K562 (cell line): Measurements from ENCODE around the gene SYNGR4. TPM values are rescaled to one million over a fixed set of nuclear protein-coding genes. Genes with fewer than 3 reads are reported as not detected.

ENCODE experiments used
- ATAC-seq: fragments of 200-7000 bp; cut with Tn5 transposase; 3 replicates; pipeline ENCODE4 v1.9.1; 2020; ENCODE audit warnings: moderate library complexity
- BruUV-seq: library from RNA; stranded (reverse); fragments of 400-500 nt; replicated peaks from 2 replicates; lab custom pipeline; 2021; lab: Mats Ljungman, UMichigan
- CTCF ChIA-PET: fragments of 300-600 bp; formaldehyde crosslinking; extraction: SDS; loops from one replicate; lab custom pipeline; 2021; ENCODE audit warnings: low intra/inter-chr PET ratio; lab: Yijun Ruan, JAX
- POLR2A ChIA-PET: fragments of 300-600, 350-650 bp; sonication (Branson Sonifier 250); formaldehyde crosslinking; extraction: SDS; loops from one replicate; lab custom pipeline; 2021; ENCODE audit warnings: antibody characterized with exemption, inconsistent platforms; lab: Yijun Ruan, JAX
- DNase-seq, 4 experiments: peaks; one replicate each; pipeline versions ENCODE4 v3.0.0 to v3.0.0-alpha.2; 2011 to 2018; ENCODE audit warnings: low spot score in 3 of 4, mixed read lengths in 3 of 4; ENCODE audit errors: extremely low read depth in 1 of 4
- FAIRE-seq: peaks from 2 replicates; lab custom pipeline; 2011; peaks lifted over from hg19 to GRCh38; lab: Jason Lieb, UNC
- H2AFZ ChIP-seq: 2 replicates; pipeline ENCODE4 v1.6.0; 2011; ENCODE audit warnings: low read depth, low read length, control low read depth, inconsistent platforms
- H3K27ac ChIP-seq: fragments of 200-600 bp; 3 replicates; pipeline ENCODE4 v1.8.0; 2011; ENCODE audit warnings: low read depth, mild to moderate bottlenecking, control low read depth, inconsistent platforms, low read length, moderate library complexity, mixed read lengths; ENCODE audit errors: extremely low read depth
- H3K27me3 ChIP-seq, 2 experiments: fragments of 300-600 bp in 1 of 2; 2 replicates in 1 of 2; 3 replicates in 1 of 2; pipeline versions ENCODE4 v1.6.0 to v1.8.0; 2011; ENCODE audit warnings: inconsistent platforms in 2 of 2, low read length in 2 of 2, mild to moderate bottlenecking in 1 of 2, mixed read lengths in 1 of 2, moderate library complexity in 1 of 2; ENCODE audit not compliant: control insufficient read depth in 2 of 2, insufficient read depth in 2 of 2
- H3K36me3 ChIP-seq: fragments of 300-600 bp; 3 replicates; pipeline ENCODE4 v1.8.0; 2011; ENCODE audit warnings: mild to moderate bottlenecking, low read length, inconsistent platforms; ENCODE audit not compliant: control insufficient read depth, insufficient read depth
- H3K4me1 ChIP-seq, 2 experiments: fragments of 200-600 bp in 1 of 2; replicated peaks in 1 of 2; 2 replicates in 1 of 2; 3 replicates in 1 of 2; pipeline versions ENCODE4 v1.5.1 to v1.8.0; 2011; ENCODE audit warnings: inconsistent platforms in 2 of 2, low read length in 2 of 2, mild to moderate bottlenecking in 1 of 2, mixed read lengths in 1 of 2, moderate library complexity in 1 of 2; ENCODE audit not compliant: control insufficient read depth in 2 of 2, insufficient read depth in 2 of 2
- H3K4me2 ChIP-seq: 2 replicates; pipeline ENCODE4 v1.6.1; 2011; ENCODE audit warnings: low read length, control low read depth, inconsistent platforms, mixed read lengths; ENCODE audit not compliant: insufficient read depth
- H3K4me3 ChIP-seq: fragments of 200-600 bp; sonication (generic), shearing (Covaris generic); 2 replicates; pipeline ENCODE4 v1.5.1; 2016; ENCODE audit warnings: control low read depth, inconsistent platforms
- H3K79me2 ChIP-seq: fragments of 200-600 bp; 3 replicates; pipeline ENCODE4 v1.8.0; 2011; ENCODE audit warnings: low read length, inconsistent platforms; ENCODE audit not compliant: control insufficient read depth, insufficient read depth
- H3K9ac ChIP-seq, 2 experiments: 2 replicates each; pipeline versions ENCODE4 v1.6.0 to v1.6.1; 2011; ENCODE audit warnings: low read depth in 2 of 2, low read length in 2 of 2, control low read depth in 1 of 2, inconsistent platforms in 1 of 2, mild to moderate bottlenecking in 1 of 2, mixed read lengths in 1 of 2; ENCODE audit not compliant: insufficient read depth in 1 of 2
- H3K9me1 ChIP-seq: one replicate; pipeline ENCODE4 v1.6.0; 2011; ENCODE audit warnings: inconsistent platforms, mild to moderate bottlenecking, low read length, moderate library complexity; ENCODE audit not compliant: control insufficient read depth, insufficient read depth
- H3K9me3 ChIP-seq: replicated peaks from 2 replicates; pipeline ENCODE4 v1.5.1; 2011; ENCODE audit warnings: low read depth, low read length, inconsistent platforms; ENCODE audit not compliant: control insufficient read depth, insufficient read depth
- H4K20me1 ChIP-seq: replicated peaks from 2 replicates; pipeline ENCODE4 v1.6.1; 2011; ENCODE audit warnings: low read length, inconsistent platforms, mixed read lengths; ENCODE audit not compliant: control insufficient read depth, insufficient read depth
- BRD4 ChIP-seq: fragments of 200-600 bp; sonication (generic); IDR thresholded peaks from 2 replicates; pipeline ENCODE4 v1.6.1; 2017; ENCODE audit warnings: inconsistent platforms
- CHD1 ChIP-seq: fragments of 200-600 bp; sonication (generic); IDR thresholded peaks from one replicate; pipeline ENCODE4 v1.6.1; 2012; ENCODE audit warnings: mild to moderate bottlenecking, moderate library complexity, low read length, inconsistent platforms
- CXXC5 ChIP-seq: fragments of 250-450 bp; sonication (Bioruptor Pico); IDR thresholded peaks from 2 replicates; pipeline ENCODE4 v1.8.0; 2022; ENCODE audit warnings: inconsistent platforms, mild to moderate bottlenecking, moderate library complexity
- GATAD2B ChIP-seq: fragments of 450-650 bp; IDR thresholded peaks from 2 replicates; pipeline ENCODE4 v1.6.1; 2017; ENCODE audit warnings: mild to moderate bottlenecking, borderline replicate concordance
- GTF2A2 ChIP-seq: IDR thresholded peaks from 2 replicates; pipeline ENCODE4 v1.6.1; 2016; ENCODE audit warnings: mild to moderate bottlenecking, missing genetic modification characterization, missing compliant biosample characterization
- GTF2F1 ChIP-seq: IDR thresholded peaks from 2 replicates; pipeline ENCODE4 v1.6.1; 2011; ENCODE audit warnings: low read depth, low read length, improper control_type of control experiment
- ILF3 ChIP-seq: fragments of 450-650 bp; IDR thresholded peaks from 2 replicates; pipeline ENCODE4 v1.6.1; 2018; ENCODE audit warnings: antibody characterized with exemption, mild to moderate bottlenecking, moderate library complexity, borderline replicate concordance
- RUNX1 ChIP-seq: sonication (generic); IDR thresholded peaks from 2 replicates; pipeline ENCODE4 v1.6.1; 2016; ENCODE audit warnings: antibody characterized with exemption, low read depth
- SIN3A ChIP-seq, 2 experiments: fragments of 150-350 bp in 1 of 2; IDR thresholded peaks; 2 replicates each; pipeline ENCODE4 v1.6.1; 2011 to 2016; ENCODE audit warnings: borderline replicate concordance in 2 of 2, low read depth in 2 of 2, low read length in 2 of 2, mild to moderate bottlenecking in 2 of 2, moderate library complexity in 2 of 2; ENCODE audit not compliant: control insufficient read depth in 1 of 2
- SIX5 ChIP-seq, 2 experiments: IDR thresholded peaks; 2 replicates each; pipeline ENCODE4 v1.6.1; 2011; ENCODE audit warnings: low read length in 2 of 2, borderline replicate concordance in 1 of 2, low read depth in 1 of 2, mild to moderate bottlenecking in 1 of 2, moderate library complexity in 1 of 2; ENCODE audit not compliant: insufficient read depth in 1 of 2
- SLC30A9 ChIP-seq: fragments of 250-450 bp; sonication (Bioruptor Pico); IDR thresholded peaks from 2 replicates; pipeline ENCODE4 v1.8.0; 2022; ENCODE audit warnings: mild to moderate bottlenecking, moderate library complexity
- TOE1 ChIP-seq, 2 experiments: fragments of 450-650 bp in 1 of 2; sonication (generic) in 1 of 2; formaldehyde crosslinking in 1 of 2; IDR thresholded peaks; 2 replicates each; pipeline versions ENCODE4 v1.7.1 to v1.8.0; 2016 to 2022; ENCODE audit warnings: borderline replicate concordance in 2 of 2, mild to moderate bottlenecking in 2 of 2, antibody characterized with exemption in 1 of 2, inconsistent platforms in 1 of 2, low read depth in 1 of 2, missing genetic modification reagents in 1 of 2, moderate library complexity in 1 of 2
- ZNF165 ChIP-seq: fragments of 250-450 bp; sonication (Bioruptor Pico); IDR thresholded peaks from 2 replicates; pipeline ENCODE4 v1.4.0; 2020; ENCODE audit warnings: borderline replicate concordance
- ZNF347 ChIP-seq: fragments of 450-650 bp; formaldehyde crosslinking; IDR thresholded peaks from 2 replicates; pipeline ENCODE4 v1.4.0; 2020; ENCODE audit warnings: low read depth, mild to moderate bottlenecking, moderate library complexity
- ZZZ3 ChIP-seq: fragments of 450-650 bp; IDR thresholded peaks from 2 replicates; pipeline ENCODE4 v1.6.1; 2016; ENCODE audit warnings: antibody characterized with exemption, mild to moderate bottlenecking, moderate library complexity
- WGBS: fragments of 100-300 bp; shearing (Covaris generic); methylation state at CpG from one replicate; pipeline ENCODE4 v1.1.6; 2016; ENCODE audit warnings: low coverage, mixed read lengths; ENCODE audit not compliant: insufficient coverage; ENCODE audit errors: missing lambda C conversion rate; 5-methylcytosine and 5-hydroxymethylcytosine counted together
- in situ Hi-C: fragments of 300-500 bp; cut with MboI; formaldehyde crosslinking; loops from 4 replicates; pipeline ENCODE4 v1.15.0; 2018; ENCODE audit warnings: inconsistent platforms, mixed read lengths
- intact Hi-C: fragments of 100-400 bp; cut with micrococcal nuclease; formaldehyde crosslinking; loops from 2 replicates; pipeline ENCODE4 v1.14.2; 2022
- polyA plus RNA-seq, 8 experiments: library from polyadenylated mRNA; depleted of rRNA in 4 of 8; stranded (reverse) in 5 of 8; unstranded in 3 of 8; fragments of >200 nt; fragmentation: Nextera tagmentation in 2 of 8; fragmentation: Illumina TruSeq in 1 of 8; extraction: Ambion mirVana in 2 of 8; extraction: Trizol in 1 of 8; gene quantifications; 2 replicates each; pipeline versions ENCODE4 v1.2.1 to v1.2.3, GENCODE V29; 2011 to 2014; ENCODE audit warnings: inconsistent platforms in 1 of 8, missing spikeins in 1 of 8
- total RNA-seq, 7 experiments: library from RNA; depleted of rRNA in 6 of 7; stranded (reverse); fragments of >200 nt in 6 of 7; fragmentation: Illumina TruSeq in 2 of 7; extraction: Trizol in 2 of 7; gene quantifications; 2 replicates each; pipeline versions ENCODE4 v1.2.1 to v1.2.3, GENCODE V29; 2011 to 2021; ENCODE audit warnings: low replicate concordance in 1 of 7
- TF ChIP-seq, protein P1 (sequence below): sonication (generic); formaldehyde crosslinking; IDR thresholded peaks from 2 replicates; pipeline ENCODE4 v1.8.0; 2022; ENCODE audit warnings: mild to moderate bottlenecking, low read depth, missing genetic modification reagents
- TF ChIP-seq, protein P2 (sequence below): fragments of 250-450 bp; sonication (Bioruptor Pico); IDR thresholded peaks from 2 replicates; pipeline ENCODE4 v1.8.0; 2022; ENCODE audit warnings: inconsistent platforms, mild to moderate bottlenecking, moderate library complexity, borderline replicate concordance

The SYNGR4 gene
- total and polyA plus RNA-seq, 9 of the 15 experiments (the other 6 are each of a cell fraction or from before 2014, with no cell fraction given) = 0.07 to 0.14 TPM; not detected in 7

GRCh38 chr19:48390188-48391099 is 26.3 kb downstream of the SYNGR4 start:
- POLR2A ChIA-PET = interaction anchor here (0.8 to 2.1 kb wide), 7 partner anchors 9 to 218 kb away, joined by 3 to 13 read pairs (median 7); partner anchors contain the start of genes SYNGR4 and TMEM143
- peak; percentile 90 for ATAC-seq
- Histone ChIP-seq H4K20me1 (no peaks in the 10 kb centered on the region), H3K27me3 (no peaks in the 10 kb centered on the region), H3K4me3 (peak overlapping the region; percentile 88), H3K27ac (peak overlapping the region; percentile 92), H3K36me3 (peaks cover 41% of the 10 kb centered on the region), H3K79me2 (peaks cover 22% of the 10 kb centered on the region), H3K9me3 (no peaks in the 10 kb centered on the region), H3K9ac (peak overlapping the region; percentile 94 to 98), H3K4me2 (peak overlapping the region; percentile 91), H3K9me1 (no peaks in the 10 kb centered on the region), H2AFZ (peak overlapping the region; percentile 93), H3K4me1 (peaks cover 7 to 54% of the 10 kb centered on the region in 2 experiments; a peak in 3 of 5 replicates)
- BruUV-seq = no TSS peak
- peak; percentile 79 to 85 (median 83) for DNase-seq
- in situ Hi-C loops (no loop called here), intact Hi-C loops (loop anchor here (2.0 to 10.0 kb wide), 3 partner anchors 26 to 104 kb away; partner anchors contain the start of genes EMP3 and SYNGR4)
- WGBS = under 1% methylated on average over 13 of the region's 24 CpGs
- peak; percentile 60 for FAIRE-seq
- CTCF ChIA-PET = interaction anchor here (0.6 to 1.4 kb wide), 3 partner anchors 54 to 488 kb away, joined by 3 to 4 read pairs (median 4); no protein-coding TSS in a partner anchor
- TF ChIP-seq ZZZ3 (peak; percentile 92), SLC30A9 (CRISPR knock-in tag) (no peak), CHD1 (peak; percentile 100), BRD4 (peak; percentile 81; the same call in 1 of the 2 replicates), RUNX1 (peak; percentile 66; the same call in 1 of the 2 replicates), CXXC5 (CRISPR knock-in tag) (0 out of 2 replicates have a peak, but pooled peaks have one; percentile 12), TOE1 (IDR thresholded peaks at IDR 0.05; ENCODE audit: borderline replicate concordance) (0 out of 2 replicates have a peak, but pooled peaks have one; percentile 49), TOE1 (CRISPR knock-in tag; IDR thresholded peaks at IDR 0.05; ENCODE audit: borderline replicate concordance, low read depth) (no peak), SIX5 (IDR thresholded peaks at IDR 0.05; ENCODE audit: borderline replicate concordance in 1 of 2, insufficient read depth in 1 of 2, low read depth in 1 of 2, low read length in 2 of 2) (no peak), ILF3 (0 out of 2 replicates have a peak, but pooled peaks have one; percentile 11), GTF2F1 (no peak), GATAD2B (peak; percentile 88; the same call in 1 of the 2 replicates), ZNF165 (CRISPR knock-in tag) (no peak), GTF2A2 (tag) (0 out of 2 replicates have a peak, but pooled peaks have one; percentile 23), SIN3A (IDR thresholded peaks at IDR 0.05; ENCODE audit: borderline replicate concordance in 2 of 2, control insufficient read depth in 1 of 2, low read depth in 2 of 2, low read length in 2 of 2) (peak; percentile 36 to 61; a peak in 2 of 4 replicates), ZNF347 (CRISPR knock-in tag) (no peak)
- TF ChIP-seq, protein P1, sequence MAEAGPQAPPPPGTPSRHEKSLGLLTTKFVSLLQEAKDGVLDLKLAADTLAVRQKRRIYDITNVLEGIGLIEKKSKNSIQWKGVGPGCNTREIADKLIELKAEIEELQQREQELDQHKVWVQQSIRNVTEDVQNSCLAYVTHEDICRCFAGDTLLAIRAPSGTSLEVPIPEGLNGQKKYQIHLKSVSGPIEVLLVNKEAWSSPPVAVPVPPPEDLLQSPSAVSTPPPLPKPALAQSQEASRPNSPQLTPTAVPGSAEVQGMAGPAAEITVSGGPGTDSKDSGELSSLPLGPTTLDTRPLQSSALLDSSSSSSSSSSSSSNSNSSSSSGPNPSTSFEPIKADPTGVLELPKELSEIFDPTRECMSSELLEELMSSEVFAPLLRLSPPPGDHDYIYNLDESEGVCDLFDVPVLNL (CRISPR knock-in tag) = 0 out of 2 replicates have a peak, but pooled peaks have one; percentile 41
- TF ChIP-seq, protein P2, sequence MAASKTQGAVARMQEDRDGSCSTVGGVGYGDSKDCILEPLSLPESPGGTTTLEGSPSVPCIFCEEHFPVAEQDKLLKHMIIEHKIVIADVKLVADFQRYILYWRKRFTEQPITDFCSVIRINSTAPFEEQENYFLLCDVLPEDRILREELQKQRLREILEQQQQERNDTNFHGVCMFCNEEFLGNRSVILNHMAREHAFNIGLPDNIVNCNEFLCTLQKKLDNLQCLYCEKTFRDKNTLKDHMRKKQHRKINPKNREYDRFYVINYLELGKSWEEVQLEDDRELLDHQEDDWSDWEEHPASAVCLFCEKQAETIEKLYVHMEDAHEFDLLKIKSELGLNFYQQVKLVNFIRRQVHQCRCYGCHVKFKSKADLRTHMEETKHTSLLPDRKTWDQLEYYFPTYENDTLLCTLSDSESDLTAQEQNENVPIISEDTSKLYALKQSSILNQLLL (CRISPR knock-in tag) = no peak
